ENCODE data around the gene GABRA4.

GABRA4 gene

DNA sequence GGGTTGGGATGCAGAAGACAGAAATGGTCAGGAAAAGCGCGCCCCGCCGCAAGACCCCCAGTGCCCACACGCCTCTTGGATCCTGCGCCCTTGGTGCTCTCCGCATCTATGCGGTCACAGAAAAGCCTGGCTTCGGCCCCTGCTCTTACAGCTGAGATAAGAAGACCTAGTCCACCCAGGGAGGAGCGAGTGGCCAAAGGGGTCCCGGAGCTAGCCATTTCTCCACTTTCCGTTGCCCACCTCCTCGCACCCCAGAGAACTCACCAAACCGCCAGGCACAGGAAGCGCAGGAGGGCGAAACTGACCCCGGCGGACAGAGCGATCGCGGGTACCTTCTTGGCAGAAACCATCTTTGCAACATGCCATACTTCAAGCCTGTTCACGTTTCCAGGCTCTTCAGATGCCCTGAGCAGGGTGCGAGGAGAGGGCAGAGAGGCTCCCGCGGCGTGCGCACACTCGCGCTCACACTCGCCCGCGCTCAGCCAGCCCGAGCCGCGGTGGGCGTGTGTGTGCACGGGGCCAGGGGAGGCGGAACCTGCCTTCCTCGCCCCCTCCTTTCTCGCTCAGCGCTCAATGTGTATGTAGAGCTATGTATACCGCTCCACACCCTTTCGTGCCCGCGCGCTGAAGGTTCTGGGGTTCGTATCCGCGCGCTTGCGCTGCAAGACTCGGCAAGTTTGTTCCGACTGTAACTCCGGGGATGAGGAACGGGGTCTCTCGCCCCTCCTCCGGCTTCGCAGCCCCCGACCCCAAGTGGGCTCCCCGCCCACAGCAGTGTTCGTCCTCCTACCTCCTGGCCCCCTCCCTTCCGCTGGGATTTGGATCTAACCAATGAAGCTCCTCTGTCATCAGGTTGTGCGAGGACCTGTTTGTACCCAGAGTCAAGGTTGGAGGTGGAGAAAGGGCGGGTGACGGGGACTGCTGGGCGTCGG, at the start of gene GABRA4:
Gene GABRA4, minus strand, starts transcription at position 507 of the 932 bp plus-strand sequence. Its CDS starts 157 bp downstream, at position 350.
- peak; percentile 5 for DNase-seq (ENCODE audit: low spot score)

DNA sequence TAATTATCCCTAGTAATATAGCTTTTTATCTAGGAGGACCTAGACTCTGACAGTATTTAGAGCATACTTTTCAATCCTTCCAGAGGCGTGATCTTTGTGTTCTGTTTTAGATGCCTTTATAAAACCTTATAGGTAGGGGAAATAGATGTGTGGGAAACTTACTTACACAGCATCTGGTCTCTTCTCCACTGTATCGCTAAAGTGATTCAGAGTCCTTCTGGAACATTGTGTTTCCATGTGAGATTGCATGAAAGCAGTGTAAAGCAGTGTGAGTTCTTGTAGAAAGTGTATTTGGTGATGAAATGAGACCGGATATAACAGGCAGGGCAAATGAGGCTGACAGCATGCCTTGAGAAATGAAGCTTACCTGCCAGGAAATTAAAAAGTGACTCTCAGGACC, 47.4 kb upstream of the GABRA4 start:
- no peak for DNase-seq (ENCODE audit: low spot score)

DNA sequence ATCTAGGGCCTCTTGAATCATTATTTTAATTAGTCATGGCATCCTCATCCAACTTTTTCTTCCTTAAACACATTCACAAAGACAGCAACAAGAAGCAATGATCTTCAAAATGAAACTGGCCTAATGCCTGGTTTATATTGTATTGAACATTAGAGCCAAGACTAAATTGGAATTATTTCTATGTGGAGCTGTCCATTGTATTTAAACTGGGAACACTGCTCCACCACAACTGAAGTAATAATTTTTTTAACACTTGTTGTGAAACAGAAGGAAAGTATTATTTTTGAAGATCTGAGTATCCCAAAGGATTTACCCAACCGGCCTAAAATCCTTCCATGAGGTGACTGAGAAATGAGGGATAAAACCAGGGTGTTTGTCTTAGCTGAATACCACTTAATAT, 44.9 kb upstream of the GABRA4 start:
- DNase-seq (ENCODE audit: low spot score): no peak

DNA sequence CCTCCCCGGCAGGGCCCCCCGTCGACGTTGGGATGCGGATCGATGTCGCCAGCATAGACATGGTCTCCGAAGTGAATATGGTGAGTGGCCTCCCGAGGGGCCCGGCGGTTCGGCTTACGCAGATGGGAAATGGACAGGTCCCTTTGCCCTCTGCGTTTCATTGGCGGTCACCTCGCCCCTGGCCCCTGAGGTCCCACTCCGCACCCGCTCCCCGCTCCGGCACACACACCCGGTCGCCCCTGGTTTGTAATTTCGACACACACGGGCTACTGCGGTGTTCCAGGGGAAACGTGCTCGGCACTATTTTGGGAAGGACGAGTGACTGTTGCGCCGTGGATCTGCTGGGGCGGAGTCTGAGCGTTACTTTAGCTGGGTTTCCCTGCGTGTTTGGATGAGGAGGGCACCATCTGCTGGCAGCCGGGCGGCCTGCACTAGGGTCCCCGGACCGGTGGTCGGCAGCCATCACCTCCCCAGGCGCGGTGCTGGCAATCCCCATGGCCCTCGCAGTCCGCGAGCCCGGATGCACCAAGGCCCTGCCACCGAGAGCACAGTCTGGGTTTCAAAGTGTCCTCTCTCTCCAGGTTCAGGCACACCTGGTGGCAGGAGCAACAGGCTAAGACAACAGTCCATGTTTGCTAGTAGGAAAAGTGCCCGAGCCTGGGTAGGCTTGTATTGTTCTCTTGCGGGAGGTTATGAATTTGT, 39.2 kb upstream of the GABRA4 start:
- peak; percentile 46 for DNase-seq (ENCODE audit: low spot score)

DNA sequence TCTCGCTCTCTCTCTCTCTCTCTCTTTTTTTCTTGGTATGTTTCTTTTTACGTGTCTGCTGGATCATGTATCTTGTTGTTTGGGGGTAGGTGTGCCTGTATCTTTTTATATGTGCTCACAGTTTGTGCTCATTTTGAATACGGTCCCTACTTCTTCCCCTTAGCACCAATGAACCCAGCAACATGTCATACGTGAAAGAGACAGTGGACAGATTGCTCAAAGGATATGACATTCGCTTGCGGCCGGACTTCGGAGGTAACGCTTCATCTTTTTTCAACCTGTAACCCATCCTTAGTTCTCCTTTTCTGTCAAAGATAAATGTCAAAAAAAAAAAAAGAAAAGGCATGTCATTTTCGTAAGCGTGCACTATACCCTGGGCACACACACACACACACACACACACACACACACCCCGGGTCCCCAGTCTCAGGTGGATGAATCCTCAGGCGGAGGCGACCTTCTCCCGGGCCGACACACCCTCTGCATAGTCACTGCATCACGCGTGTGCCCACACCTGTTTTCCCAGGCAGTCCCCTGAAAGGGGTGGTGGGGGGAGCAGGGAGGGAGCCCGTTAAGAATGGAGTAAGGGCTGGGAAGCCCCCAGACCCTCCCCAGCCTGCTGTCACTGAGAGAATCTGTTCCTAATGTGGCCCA, 38.5 kb upstream of the GABRA4 start:
- no peak for DNase-seq (ENCODE audit: low spot score)

DNA sequence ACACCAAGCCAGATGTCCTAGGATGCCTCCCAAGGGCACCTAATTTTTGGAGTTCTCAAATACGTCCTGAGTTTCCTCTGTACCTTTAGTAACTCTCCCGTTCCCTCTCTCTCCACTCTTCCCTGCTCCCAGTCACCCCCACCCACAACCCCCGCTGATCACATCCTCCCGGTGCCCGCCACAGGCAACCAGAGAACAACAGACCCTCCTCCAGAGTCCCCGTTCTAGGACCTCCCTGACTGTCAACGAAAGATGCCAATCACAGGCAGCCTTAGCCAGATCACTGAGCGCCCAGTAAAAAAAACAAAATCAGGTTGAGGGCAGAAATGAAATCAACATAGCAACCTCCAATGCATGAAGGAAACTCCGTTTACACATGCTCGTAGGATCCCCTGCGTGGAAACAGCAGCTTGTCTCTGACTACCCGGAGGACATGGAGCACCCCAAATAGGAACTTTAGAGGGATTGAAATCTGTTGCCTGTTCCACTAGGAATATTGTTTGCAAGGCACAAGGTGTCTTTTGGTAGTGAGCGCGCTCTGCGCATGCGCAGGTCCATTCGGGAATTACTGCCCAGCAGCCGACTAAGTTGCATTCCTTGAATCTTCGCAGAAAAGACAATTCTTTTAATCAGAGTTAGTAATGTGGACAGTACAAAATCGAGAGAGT, 37.8 kb upstream of the GABRA4 start, which contains the start of gene GABRB1:
Gene GABRB1, plus strand, starts transcription at position 557 of the 668 bp plus-strand sequence.
- DNase-seq (ENCODE audit: low spot score): peak; percentile 62

DNA sequence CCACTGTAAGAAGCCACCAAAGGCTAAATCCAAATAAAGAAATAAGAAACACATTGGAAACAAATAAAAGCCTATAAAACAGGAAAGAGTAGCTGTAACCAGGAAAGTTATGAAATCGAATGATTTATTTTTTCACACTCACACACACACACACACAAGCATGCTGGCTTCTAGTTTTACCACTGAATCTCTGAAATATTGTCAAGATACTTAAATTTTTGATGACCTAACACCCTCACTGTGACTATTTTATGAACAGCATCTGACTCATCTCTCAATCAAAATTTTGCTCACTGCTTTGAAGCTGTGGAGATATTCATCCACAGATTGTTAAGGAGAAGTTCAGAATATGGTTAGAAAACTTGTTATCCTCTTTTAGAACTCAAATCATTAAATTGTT, 24.1 kb upstream of the GABRA4 start:
- no peak for DNase-seq (ENCODE audit: low spot score)

DNA sequence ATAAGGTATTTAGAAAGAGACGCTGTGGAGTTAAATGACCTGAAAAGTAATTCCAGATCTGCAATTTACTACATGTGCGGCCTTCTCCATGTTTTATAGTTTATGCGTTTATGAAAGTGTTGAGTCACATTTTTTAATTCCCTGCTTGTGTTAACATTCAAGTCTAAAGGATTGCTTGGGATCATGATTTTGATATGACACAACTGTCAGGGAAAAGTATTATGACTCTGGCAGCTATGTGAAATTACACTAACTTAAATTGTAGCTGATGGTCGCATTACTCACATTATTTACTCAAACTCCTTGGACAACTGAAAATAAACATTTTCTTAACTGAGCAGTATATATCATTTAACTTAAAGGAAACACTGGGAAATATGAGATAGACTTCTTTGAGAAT, 23.7 kb upstream of the GABRA4 start:
- no peak for DNase-seq (ENCODE audit: low spot score)

DNA sequence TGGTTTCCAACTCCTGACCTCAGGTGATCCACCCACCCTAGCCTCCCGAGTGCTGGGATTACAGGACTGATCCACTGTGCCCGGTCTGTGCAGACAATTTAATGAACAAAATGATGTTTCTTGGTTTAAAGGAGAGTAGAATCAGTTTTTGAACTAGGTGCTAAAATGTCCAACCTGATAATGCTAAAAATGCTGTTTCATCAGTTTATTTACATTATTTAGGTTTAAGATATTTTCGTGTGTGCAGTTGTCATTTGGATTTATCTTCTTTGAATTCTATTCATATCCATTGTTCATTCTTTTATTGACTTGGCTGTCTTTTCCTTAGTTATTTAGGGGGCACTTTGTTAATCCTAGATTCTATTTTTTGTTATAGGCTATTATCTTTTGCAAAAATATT, 20.0 kb upstream of the GABRA4 start:
- no peak for DNase-seq (ENCODE audit: low spot score)

DNA sequence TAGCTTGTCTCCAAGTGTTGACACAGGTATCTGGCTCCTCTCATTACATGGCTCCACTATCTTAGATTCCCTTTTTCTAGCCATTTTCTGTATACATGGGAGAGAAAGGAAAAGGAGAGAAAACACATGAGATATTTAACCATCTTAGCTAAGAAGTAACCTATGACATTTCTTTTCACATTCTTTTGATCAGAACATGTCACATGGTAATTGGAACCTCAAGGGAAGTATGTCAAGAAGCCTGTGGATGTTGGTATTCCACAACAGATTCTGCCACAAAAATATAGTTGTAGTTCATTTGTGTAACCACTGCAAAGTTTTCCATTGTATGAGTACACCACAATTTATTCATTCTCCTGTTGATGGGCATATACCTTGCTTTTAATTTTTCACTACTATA, 19.3 kb upstream of the GABRA4 start:
- DNase-seq (ENCODE audit: low spot score): no peak

DNA sequence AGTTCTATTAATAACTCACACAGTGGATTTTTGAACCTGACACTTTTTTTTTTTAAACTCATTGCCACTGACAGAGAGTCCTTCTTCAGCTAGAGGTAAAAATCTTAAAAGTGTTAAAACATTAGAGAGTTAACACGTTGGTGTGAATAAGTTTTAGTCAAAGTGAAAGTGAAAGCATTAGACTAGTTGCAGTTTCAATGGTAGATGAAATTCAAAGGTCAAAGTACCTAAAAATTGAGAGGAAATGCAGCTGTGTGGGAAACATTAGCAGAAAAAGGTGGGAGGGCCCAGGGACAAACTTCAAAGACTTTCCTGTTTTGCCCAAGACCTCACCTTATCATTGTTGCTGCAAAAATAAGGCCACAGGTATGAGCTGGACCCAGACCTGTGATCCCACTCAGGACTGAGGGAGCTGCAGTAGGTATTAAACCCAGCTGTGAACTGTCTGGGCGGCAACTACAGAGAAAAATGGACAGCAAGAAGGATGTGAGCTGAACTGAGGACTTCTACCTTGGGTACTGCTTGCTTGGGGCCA, 17.6 kb upstream of the GABRA4 start:
- DNase-seq (ENCODE audit: low spot score): no peak

DNA sequence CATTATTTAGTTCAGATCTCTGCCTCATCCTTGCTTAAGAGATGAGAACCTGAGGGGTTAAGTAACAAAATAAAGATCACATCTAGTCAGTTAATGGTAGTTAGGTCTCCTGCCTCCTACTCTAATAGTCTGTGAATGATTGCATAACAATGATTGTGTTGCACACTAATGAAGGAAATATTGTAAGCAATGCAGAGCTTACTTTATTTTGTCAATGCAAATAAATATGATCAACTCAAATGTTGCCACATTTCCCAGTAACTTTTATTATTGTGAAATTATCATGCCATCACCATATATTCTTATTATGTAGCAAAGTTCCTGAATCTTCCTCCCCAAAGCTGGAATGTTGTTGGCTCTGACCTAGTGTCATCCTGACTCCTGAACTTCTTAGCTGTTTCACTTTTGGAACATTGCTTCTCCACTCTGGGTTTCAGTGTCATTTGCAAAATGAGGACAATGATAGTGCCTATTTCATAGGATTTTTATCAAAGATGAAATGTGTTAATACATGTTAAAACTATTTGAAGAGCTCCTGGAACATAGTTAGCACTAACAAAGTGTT, 17.0 kb upstream of the GABRA4 start:
- DNase-seq (ENCODE audit: low spot score): no peak

DNA sequence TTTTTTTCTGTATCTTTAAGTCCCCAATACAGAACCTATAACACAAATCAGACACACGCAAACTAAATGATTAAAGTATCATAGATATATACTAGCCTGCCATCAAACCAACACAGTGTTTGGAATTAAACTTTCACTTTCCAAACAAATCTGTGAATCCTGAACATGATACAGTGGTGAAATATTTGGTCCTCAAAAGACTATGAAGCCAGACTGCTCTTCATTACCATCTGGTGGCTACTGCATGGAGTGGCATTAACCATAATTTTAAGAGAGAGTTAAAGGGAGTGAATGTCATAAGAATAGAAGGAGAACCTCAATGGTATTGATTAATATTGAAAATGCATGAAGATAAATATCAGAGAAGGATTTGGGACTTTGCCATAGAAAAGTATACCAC, 9.2 kb upstream of the GABRA4 start:
- DNase-seq (ENCODE audit: low spot score): no peak

DNA sequence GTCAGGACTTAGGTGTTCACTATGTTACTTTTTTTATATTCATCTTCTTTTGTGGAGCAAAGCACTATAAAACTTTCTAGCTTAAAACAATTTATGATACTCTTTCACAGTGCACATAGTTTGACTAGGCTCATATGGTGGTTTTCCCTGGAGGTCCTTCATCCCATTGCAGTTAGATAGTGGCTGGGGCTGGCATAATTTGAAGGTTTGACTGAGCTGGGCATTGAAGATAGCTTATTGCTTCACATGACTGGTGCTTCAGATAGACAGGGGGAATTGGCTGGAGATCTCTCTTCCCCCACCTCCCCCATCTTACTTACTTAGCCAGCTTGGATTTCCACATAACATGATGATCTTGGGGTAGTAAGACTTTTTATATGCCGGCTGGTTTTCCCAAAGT, 7.0 kb upstream of the GABRA4 start:
- DNase-seq (ENCODE audit: low spot score): no peak

DNA sequence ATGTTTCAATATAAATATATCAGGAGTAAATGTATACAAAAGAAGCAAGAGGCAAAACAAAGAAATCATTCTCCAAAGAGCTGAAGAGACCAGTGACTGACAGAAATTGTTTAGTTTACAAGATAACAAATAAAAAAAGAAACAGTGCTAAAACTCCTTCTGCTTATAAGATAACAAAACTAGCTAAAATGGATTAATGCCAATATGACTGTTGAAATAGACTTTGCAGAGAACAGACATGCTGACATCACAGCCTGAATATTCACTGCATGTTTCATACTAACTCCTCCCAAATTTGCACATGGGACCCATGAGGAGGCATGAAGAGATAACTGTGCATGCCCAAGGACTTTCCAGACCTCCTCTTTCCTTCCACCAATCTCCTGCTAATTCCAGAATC, 6.2 kb upstream of the GABRA4 start:
- DNase-seq (ENCODE audit: low spot score): no peak

DNA sequence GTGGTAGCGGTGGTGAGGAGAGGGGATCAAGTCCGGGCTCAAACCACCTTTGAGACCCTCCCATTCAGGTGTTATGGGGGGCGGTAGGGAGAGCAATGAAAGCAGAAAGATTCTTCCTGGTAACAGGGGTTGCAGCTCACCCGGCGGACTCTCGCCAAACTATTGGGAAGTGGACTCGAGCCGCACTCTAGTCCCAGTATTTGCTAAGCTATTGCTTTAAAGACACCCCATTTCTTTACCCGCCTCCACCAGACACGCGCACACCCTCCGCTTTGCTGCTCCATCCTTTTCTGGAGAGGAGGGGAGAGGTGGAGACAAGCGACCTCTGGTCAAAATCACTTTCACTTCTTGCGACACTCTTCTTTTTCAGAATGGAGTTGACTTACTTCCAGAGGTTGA, 625 bp upstream of the GABRA4 start:
- no peak for DNase-seq (ENCODE audit: low spot score)

DNA sequence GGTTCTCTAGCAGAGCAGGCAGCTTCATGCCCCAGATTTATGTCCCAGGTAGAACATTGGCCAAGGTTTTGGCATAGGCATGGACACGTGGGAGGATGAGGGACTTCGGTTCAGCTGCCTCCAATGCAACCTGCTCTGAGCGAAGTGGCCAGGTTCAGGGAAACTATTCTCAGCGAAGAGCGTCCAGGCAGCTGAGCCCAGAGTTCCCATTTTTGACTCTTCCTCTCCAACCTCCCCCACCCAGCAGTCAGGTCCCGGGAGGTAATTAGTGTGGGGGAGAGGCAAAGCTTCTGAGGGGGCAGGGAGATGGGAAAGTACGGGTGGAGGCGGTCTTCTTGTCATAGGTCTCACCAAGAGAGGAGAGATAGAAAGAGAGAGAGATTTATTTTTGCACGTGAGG, 1.0 kb downstream of the GABRA4 start:
- no peak for DNase-seq (ENCODE audit: low spot score)

DNA sequence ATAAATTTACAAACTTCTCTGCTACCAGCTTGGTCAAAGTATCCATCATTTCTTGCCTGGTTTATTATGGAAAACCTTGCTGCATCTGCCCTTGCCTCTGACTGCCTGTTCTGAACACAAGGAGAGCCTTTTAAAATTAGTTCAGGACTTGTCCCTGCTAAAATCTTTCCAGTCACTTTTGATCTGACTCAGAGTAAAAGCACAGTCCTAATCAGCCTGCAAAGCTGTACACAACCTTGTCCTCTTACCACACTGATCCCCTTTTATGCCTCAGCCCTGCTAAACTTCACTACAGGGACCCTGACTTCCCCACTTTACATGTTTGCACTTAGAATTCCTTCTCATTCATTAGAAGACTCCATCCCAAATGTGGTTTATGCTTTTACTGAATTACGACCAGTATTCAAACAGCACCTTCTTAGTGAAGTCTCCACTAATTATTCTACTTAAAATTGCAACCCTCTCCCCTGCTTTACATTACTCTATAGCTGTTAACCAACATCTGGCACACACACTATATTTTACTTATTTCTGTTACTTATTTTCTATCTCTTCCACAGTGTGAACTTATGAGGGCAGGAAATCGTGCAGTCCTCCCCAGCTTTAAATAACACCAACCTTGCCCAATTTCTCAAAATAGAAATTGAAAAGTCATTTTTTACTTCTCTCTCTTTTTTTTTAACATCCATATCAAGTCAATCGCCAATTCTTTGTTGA, 6.3 kb downstream of the GABRA4 start:
- DNase-seq (ENCODE audit: low spot score): no peak

DNA sequence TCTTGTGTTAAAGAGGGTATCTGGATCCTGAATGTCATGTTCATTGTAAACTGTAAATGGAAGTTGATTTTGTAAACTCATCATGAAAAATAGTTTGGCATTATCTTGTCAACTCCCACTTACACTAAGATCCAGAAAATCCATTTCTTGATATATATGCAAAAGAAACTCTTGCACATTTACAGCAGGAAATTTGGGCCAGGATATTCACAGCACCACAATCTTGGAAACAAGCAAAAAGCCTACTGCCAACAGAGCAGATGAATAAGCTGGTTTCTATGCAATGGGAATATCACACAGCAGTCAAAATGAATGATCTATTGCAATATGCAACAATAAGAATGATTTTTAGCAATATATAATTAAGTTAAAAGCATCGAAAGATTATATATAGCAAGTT, 8.6 kb downstream of the GABRA4 start:
- no peak for DNase-seq (ENCODE audit: low spot score)

DNA sequence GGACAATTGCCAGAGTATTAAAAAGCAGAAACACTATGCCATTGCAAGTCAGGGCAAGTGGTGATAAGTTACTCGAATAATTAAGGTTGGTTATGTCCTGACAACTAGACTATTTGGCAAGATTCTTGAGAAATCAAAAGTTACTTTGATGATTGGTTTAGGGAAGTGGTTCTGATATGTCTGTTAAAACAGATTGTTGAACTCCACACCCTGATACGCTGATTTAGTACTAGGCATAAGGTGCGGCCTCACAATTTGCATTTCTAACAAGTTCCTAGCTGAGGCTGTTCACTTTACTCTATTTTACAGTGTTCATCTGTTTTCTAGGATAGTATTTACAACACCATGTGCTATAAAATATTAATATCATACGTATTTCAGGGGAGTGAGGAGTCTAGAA, 12.5 kb downstream of the GABRA4 start:
- no peak for DNase-seq (ENCODE audit: low spot score)

DNA sequence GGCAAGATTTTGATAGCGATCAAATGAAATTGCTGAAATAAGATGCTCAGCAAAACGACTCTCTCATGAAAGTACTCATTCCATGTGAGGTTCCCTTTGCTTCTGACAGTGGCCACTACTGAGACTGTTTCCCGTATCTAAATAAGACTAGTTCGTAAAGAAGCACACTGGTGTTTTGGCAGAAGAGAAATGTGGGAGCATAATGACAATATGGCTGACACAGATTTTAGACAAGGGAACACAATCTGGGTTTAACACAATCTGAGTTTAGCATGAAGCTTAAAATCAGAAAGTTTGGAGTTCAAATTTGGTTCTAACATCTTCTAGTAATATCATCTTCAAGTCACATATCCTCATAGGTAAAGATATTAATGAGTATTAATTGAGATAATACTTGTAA, 13.7 kb downstream of the GABRA4 start:
- DNase-seq (ENCODE audit: low spot score): no peak

All from GM03348 (cell line).